HG03520 (cell line): ENCODE results near the gene BMPR2.
"Not testable (repeated sequence)": the region's sequence is repeated elsewhere in the genome, so short reads cannot be mapped to it uniquely, and the experiment has no call there.

ENCODE experiments used
- ATAC-seq: cut with Tn5 transposase; IDR thresholded peaks from one replicate; pipeline ENCODE4 v1.9.1; 2021; ENCODE audit warnings: mild to moderate bottlenecking, moderate library complexity; ENCODE audit not compliant: unreplicated experiment

BMPR2 gene

DNA sequence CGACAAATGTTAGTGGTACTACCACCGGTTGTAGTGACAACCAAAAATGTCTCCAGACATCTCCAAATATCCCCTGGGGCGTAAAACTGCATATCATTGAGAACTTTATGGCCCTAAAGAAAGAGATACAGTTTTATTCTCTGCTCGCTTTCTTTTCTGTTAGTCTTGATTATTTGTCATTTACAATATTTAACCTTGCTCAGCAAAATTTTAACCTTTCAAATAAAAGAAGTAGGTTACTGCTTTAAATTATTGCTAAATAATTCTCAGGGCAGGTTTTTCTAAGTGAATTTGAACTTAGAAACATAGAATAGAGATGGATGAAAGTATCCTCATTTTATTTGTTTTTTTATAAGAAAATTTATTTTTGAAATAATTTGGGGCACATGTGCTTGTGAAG, 67.9 kb downstream of the BMPR2 start:
- no peak for ATAC-seq

DNA sequence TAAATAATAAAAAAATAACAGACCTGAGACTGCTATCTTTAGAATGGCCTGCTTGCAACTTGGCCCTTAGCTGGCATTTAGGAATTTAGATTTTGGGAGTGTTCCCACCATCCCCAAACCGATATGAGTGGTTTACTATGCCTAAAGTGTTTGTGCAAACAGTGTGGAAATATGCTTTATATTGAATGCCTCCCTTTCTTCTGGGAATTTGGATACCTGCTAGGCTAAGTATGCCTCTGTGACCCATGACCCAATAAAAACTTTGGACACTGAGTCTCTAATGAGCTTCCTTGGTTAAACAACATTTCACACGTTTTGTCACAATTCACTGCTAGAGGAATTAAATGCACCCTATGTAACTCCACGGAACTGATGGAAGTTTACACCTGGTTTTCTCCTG, 73.2 kb downstream of the BMPR2 start:
- ATAC-seq, result no peak

DNA sequence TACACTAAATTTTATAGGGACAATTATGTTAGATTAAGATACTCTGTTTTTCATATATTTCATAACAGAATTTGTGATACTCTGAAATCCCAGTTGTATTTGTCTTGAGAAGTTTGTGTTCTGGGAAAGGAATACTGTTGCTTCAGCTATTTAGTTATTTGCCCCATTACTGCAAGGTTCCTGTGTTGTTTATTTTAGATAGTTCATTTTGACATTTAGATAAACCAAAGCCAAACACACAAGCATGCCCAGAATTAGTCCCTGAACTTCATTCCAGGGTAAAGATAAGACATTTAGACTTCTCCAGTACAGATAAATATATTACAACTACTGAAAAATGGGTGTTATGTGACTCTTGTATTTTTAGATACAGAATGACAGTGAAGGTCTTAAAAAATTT, 74.7 kb downstream of the BMPR2 start:
- no peak for ATAC-seq

DNA sequence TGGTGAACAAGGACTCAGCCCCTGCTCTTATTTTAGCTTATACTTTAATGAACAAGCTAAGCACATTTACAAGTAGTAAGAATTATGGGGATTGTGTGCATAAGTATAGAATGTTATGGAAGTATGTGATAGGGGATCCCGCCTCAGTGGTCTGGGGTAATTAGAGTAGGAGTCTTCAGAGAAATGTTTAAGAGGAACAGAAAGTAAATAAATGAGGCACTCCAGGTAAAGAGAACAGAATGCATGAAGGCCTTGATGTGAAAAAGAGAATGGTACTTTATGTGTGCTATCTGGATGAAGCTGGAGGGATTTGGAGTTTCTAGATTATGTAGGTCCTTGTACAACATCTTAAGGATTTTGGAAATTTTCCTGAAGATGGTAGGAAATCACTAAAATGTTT, 76.6 kb downstream of the BMPR2 start:
- ATAC-seq, result no peak

DNA sequence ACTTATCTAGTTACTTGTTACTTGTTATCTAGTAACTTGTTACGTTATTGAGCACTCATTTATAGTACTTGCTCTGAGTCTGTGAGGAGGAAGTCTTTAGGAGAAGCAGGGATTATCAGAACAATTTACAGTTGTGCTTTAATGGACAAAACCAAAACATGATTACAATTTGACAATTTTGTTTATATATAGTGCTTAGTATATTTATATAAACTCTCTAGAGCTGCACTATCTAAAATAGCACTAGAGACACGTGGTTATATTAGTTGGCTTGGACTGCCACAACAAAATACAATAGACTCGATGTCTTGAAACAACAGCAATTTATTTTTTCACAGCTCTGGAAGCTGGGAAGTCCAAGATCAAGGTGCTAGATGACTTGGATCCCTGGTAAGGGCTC, 78.4 kb downstream of the BMPR2 start:
- ATAC-seq, result no peak

DNA sequence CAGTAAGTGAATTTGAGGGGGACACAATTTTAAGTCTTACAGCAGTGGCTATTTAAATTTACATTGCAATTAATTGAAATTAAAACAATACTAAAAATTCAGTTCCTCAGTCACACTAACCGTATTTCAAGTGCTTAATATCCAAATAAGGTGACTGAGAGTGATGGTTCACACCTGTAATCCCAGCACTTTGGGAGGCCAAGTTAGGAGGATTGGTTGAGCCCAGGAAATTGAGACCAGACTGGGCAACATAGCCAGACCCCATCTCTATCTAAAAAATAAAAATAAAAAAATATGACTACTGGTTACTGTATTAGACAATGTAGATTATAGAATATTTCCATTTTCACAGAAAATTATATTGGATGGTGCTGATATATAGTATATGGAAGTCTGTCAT, 79.0 kb downstream of the BMPR2 start:
- no peak for ATAC-seq

DNA sequence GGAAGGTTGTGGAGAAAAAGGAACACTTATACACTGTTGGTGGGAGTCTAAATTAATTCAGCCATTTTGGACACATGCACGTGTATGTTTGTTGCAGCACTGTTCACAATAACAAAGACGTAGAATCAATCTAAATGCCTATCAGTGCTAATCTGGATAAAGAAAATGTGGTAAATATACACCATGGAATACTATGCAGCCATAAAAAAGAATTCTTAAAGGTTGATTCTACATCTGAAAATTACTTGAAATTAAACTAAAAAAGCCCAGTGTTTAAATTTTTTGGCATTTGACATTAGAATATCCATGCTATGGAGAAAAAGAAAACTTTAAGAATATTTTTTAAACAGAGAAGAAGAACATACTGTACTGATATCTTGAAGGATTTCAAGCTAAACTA, 84.0 kb downstream of the BMPR2 start:
- ATAC-seq, result no peak

DNA sequence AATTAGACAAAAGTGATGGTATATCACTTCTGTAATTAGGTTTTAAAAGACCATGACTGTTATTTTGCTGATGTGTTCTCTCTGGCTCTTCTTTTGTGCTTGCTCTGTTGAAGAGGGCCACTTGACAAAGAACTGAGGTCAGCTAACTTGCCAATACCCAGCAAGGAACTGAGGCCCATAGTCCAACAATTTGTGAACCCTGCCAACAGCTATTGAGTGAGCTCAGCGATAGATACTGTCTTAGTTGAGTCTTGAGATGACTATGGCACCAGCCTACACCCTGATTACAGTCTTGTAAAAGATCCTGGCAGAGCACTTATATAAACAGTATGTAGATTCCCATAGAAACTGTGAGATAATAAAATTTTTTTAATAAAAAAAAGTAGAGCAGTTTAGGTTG, 103.0 kb downstream of the BMPR2 start:
- no peak for ATAC-seq

DNA sequence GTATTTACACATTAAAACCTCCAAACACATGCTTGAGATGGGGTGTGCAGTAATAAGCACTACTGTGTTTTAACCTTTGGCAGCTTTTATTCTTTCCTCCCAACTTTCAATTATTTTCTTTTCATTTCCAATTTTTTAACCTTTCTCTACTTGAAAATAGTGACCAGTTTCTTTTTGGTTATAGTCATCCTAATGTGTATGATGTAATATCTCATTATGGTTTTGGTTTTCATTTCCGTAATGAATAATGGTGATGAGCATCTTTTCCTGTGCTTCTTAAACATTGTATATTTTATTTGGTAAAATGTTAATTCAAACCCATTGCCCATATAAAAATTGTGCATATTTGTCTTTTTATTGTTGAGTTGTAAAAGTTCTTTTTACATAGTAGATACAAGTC, 103.5 kb downstream of the BMPR2 start:
- ATAC-seq, result no peak

DNA sequence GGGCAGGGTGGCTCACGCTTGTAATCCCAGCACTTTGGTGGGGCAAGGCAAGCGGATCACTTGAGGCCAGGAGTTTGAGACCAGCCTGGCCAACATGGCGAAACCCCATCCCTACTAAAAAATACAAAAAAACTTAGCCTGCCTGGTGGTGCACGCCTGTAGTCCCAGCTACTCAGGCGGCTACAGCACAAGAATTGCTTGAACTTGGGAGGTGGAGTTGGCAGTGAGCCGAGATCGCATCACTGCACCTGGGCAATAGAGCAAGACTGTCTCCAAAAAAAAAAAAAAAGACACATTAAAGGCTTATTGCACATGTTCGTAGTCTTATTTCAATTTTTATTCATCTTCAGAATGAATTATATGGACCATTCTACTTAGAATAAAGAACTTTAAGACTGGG, 110.2 kb downstream of the BMPR2 start:
- ATAC-seq, result no peak

DNA sequence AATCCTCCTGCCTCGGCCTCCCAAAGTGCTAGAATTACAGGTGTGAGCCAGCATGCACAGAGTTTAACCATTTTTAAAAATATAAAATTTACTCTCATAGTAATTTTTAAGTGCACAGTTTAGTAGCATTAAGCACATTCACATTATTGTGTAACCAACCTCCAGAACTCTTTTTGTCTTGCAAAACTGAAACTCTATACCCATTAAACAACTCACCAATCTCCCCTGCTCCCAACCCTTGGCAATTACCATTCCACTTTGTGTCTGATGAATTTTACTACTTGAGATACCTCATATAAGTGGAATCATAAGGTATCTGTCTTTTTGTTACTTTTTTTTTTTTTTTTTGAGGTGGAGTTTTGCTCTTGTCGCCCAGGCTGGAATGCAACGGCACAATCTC, 112.5 kb downstream of the BMPR2 start:
- ATAC-seq, result no peak

DNA sequence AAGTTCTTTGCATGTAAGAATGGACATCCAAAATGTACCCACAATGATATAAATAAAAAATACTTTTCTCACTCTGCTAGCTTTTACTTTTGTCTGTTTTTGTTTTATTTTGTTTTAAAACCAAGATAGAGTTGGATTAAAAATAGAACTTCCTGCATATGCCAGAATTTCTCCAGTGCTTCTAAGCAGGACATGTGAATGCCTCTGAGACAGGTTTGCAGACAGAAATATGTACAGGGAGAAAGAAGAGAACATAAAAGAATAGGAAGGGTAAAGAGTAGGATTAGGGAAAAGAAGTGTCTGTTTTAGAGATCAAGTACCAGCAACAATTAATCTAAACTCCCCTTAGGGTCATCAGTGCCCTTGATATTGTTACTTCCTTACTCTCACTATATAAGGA, 114.4 kb downstream of the BMPR2 start:
- no peak for ATAC-seq

DNA sequence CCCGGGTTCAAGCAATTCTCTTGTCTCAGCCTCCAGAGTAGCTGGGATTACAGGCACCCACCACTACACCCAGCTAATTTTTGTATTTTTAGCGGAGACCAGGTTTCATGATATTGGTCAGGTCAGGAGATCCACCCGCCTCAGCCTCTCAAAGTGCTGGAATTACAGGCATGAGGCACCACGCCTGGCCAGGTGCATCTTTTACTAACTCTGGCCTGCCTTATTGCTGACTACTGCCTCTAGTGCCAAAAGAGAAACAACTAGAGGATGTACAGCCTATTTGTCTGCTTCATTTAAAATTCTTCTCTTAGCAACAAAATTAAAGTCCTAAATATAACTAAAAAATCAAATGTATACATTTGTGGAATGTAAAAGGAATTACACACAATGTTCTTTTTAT, 115.4 kb downstream of the BMPR2 start:
- ATAC-seq, result no peak

DNA sequence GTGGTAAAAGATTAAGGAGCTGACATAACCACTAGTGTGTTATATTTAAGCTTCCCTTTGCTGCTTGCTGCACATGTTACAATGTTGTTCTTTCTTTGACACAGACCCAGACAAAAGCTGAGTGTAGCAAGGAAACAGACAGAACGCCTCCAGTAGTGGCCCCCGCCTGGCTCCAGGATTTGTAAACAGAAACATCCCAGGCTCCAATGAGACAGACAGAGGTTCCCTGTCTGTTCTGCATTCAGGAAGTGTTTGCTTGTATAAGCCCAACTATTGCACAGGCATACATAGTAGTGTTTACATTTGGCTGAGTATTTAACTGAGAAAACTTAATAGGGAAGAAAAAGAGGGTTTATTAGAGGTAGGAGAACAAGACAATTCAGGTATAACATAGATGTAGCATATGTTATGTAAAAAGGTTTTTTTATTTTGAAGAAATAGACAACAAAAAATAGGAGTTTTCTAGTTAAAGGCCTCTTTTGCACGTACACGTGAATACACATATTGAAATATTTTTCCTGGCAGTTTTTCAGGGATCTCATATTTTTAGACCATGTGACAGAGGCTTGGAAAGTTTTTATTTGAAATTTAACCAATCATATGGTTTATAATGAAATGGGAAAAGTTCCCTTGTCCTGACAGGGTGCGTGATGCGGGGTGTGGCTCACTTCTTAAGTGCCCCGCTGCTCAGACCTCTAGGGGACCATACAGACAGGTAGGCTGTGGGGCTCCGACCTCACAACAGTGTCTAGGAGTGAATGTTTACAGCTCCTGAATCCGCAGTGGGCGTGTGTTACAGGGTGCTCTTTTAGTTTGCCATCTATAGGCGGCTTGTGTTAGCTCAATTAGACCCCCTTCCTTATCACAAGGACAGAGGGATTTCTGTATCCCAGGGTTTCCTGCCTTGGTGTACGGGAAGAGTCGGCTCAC, 118.4 kb downstream of the BMPR2 start:
- no peak for ATAC-seq

DNA sequence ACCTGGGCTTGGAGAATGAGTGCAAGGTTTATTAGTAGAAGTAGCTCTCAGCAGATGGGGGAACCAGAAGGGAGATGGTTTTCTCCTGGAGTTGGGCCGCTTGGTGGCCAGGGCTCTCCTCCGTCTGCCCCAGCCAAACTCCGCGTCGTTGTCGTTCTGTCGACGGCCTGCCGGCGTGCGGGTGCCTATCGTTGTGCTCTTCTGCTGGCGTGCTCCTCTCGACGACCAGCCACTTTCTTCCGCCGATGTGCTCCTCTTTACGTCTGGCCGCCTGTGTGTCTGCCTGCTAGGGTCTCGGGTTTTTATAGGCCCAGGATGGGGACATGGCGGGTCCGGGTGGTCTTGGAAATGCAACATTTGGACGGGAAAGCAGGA, 119.1 kb downstream of the BMPR2 start:
- ATAC-seq, result no peak

DNA sequence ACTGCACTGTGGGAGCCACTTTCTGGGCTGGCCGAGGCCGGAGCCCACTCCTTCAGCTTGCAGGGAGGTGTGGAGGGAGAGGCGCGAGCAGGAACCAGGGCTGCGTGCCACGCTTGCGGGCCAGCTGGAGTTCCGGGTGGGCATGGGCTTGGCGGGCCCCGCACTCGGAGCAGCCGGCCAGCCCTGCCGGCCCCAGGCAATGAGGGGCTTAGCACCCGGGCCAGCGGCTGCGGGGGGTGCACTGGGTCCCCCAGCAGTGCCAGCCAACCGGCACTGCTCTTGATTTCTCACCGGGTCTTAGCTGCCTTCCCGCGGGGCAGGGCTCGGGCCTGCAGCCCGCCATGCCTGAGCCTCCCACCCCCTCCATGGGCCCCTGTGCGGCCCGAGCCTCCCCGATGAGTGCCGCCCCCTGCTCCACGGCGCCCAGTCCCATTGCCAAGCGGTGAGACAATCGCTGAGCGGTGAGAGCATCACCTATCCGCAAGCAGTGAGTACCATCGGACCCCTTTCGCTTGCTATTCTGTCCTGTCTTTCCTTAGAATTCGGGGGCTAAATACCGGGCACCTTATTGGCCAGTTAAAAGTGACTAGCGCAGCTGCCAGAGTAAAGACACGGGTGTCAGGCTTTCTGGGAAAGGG, 120.8 kb downstream of the BMPR2 start:
- ATAC-seq, result not testable (repeated sequence)

DNA sequence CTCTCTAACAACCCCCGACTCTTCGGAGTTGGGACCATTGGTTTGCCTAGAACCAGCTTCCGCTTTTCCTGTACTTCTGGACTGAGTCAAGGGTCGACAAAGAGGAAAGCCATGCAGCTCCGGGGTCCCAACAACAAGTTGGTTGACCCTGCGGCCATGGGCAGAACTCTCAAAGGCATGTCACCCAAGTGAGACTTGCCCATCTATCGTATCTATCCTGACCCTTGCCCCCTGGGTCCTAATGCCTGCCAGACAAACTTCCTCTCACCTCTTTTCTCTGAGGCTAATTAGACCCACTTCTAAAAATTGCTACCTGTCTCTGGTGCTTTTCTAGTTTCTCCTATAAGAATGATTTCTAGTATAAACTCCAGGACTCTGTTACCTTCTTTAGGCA, 121.3 kb downstream of the BMPR2 start:
- ATAC-seq, result not testable (repeated sequence)

DNA sequence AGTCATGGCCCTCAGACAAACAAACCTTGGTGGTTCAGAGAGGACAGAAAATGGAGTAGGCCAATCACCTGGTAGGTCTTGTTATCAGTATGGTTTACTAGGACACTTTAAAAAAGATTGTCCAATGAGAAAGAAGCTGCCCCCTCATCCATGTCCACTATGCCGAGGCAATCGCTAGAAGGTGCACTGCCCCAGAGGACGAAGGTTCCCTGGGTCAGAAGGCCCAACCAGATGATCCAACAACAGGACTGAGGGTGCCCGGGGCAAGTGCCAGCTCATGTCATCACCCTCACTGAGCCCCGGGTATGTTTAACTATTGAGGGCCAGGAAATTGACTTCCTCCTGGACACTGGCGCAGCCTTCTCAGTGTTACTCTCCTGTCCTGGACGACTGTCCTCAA, 123.7 kb downstream of the BMPR2 start:
- ATAC-seq, result not testable (repeated sequence)

DNA sequence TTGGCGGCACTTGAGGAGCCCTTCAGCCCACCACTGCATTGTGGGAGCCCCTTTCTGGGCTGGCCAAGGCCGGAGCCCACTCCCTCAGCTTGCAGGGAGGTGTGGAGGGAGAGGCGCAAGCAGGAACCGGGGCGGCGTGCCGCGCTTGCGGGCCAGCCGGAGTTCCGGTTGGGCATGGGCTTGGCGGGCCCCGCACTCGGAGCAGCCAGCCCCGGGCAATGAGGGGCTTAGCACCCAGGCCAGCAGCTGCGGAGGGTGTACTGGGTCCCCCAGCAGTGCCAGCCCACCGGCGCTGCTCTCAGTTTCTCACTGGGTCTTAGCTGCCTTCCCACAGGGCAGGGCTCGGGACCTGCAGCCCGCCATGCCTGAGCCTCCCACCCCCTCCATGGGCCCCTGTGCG, 127.1 kb downstream of the BMPR2 start:
- not testable (repeated sequence) for ATAC-seq

DNA sequence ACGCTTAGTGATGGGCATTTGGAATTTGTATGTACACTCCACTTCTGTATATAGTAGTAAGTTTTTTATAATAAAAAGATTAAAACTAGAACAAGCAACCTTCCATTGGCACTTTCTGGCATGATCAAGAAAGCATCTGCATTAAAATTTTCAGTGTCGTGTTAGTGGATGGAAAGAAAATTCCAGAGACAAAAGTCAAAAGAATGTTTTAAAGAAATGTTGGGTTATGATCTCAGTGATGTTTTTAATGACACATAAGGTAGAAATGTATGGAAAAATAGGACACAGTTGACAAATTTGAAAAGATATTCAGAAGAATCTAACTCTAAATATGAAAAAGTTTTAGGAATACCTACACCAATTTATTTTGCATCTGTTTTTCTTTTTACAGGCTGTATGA, 132.6 kb downstream of the BMPR2 start:
- ATAC-seq, result no peak

DNA sequence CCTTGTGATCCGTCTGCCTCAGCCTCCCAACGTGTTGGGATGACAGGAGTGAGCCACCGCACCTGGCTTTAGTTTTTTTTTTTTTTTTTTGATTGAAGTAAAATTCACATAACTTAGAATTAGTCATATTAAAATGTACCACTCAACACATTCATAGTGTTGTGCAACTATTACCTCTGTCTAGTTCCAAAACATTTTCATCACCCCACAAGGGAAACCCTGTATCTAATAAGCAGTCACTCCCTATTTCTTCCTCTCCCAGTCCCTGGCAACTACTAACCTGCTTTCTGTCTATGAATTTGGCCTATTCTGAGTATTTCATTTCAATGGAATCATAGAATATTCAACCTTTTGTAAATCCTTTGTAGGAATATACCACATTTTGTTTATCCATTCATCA, 134.8 kb downstream of the BMPR2 start:
- ATAC-seq, result no peak

DNA sequence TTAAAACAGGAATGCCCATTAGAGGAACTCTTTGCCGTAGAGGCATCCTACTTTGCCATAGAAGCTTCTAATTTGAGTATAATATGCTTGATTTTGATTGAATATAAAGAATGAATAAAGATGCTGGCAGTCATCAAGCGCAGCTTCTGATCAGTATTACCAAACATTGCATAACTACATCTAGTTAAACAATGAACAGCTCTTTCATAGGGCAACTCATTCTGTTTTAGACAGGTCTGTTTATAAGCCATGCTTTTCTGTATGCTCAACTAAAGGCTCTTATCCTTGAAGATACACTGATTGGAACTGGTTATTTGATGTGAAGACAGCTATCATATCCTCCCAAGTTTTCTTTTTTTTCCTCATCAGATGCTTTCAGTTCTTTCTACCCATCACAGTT, 136.0 kb downstream of the BMPR2 start:
- ATAC-seq, result no peak

DNA sequence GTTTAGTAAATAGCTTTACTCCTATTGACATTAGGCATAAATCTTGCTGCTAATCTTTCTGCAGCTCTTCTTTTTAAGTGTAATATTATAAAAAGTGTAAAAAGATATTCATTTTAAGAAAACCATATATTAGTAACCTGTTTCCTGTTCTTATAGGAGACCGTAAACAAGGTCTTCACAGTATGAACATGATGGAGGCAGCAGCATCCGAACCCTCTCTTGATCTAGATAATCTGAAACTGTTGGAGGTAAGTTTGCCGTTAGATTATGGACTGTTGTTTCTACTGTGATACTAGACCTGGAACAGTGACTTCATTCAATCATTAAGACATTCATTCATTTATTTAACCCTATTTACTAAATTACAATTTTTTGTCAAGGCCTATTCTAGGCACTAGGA, 138.6 kb downstream of the BMPR2 start:
- ATAC-seq, result no peak
